Kidney glomerular epithelial cell (primary cell): Measurements from ENCODE around the gene C3orf18.

ENCODE experiments used
- DNase-seq: peaks from one replicate; lab custom pipeline; 2025; lab: John Stamatoyannopoulos, UW

The C3orf18 gene

GRCh38 chr3:50603261-50604109, 35.9 kb upstream of the C3orf18 start:
- DNase-seq = no peak

GRCh38 chr3:50602595-50603191, 35.1 kb upstream of the C3orf18 start:
- no peak for DNase-seq

GRCh38 chr3:50600841-50601591, 33.5 kb upstream of the C3orf18 start:
- DNase-seq = peak; percentile 99

- no peak for DNase-seq
These were observed 32.7 kb upstream of the C3orf18 start for GRCh38 chr3:50600141-50600753.

GRCh38 chr3:50599716-50600118, 32.2 kb upstream of the C3orf18 start:
- DNase-seq = no peak

GRCh38 chr3:50599115-50599715, 31.7 kb upstream of the C3orf18 start:
- no peak for DNase-seq

GRCh38 chr3:50594253-50594785, 26.8 kb upstream of the C3orf18 start:
- no peak for DNase-seq

GRCh38 chr3:50592568-50592967, 25.0 kb upstream of the C3orf18 start:
- no peak for DNase-seq

- no peak for DNase-seq
These were observed 23.7 kb upstream of the C3orf18 start for GRCh38 chr3:50591196-50591741.

GRCh38 chr3:50588759-50589433, 21.3 kb upstream of the C3orf18 start:
- no peak for DNase-seq

- DNase-seq = no peak
These were observed 20.5 kb upstream of the C3orf18 start for GRCh38 chr3:50587806-50588758.

GRCh38 chr3:50587373-50587772, 19.8 kb upstream of the C3orf18 start:
- DNase-seq = no peak

- no peak for DNase-seq
These were observed 19.2 kb upstream of the C3orf18 start for GRCh38 chr3:50586763-50587070.

GRCh38 chr3:50585919-50586762, 18.6 kb upstream of the C3orf18 start:
- DNase-seq = no peak

- DNase-seq = no peak
These were observed 16.8 kb upstream of the C3orf18 start for GRCh38 chr3:50584391-50584790.

- DNase-seq = no peak
These were observed 16.4 kb upstream of the C3orf18 start for GRCh38 chr3:50583897-50584296.

- no peak for DNase-seq
These were observed 14.5 kb upstream of the C3orf18 start for GRCh38 chr3:50582083-50582482.

GRCh38 chr3:50581459-50581842, 13.9 kb upstream of the C3orf18 start:
- DNase-seq = no peak
